GM18868 (cell line): ENCODE data around the gene MKLN1.
A peak's percentile ranks its signal among the peaks of the same experiment; 100 is the strongest.
"Not testable (repeated sequence)": the region's sequence is repeated elsewhere in the genome, so short reads cannot be mapped to it uniquely, and the experiment has no call there.

ENCODE experiments used
- ATAC-seq: cut with Tn5 transposase; IDR thresholded peaks from one replicate; pipeline ENCODE4 v1.9.1; 2021; ENCODE audit warnings: mild to moderate bottlenecking, moderate library complexity; ENCODE audit not compliant: unreplicated experiment

Gene MKLN1

GRCh38 chr7:131327626-131328376, at the start of gene MKLN1:
TSS of gene MKLN1 (plus strand) at chr7:131327876. CDS start at chr7:131327900, 24 bp downstream.
- peak; percentile 91 for ATAC-seq

DNA sequence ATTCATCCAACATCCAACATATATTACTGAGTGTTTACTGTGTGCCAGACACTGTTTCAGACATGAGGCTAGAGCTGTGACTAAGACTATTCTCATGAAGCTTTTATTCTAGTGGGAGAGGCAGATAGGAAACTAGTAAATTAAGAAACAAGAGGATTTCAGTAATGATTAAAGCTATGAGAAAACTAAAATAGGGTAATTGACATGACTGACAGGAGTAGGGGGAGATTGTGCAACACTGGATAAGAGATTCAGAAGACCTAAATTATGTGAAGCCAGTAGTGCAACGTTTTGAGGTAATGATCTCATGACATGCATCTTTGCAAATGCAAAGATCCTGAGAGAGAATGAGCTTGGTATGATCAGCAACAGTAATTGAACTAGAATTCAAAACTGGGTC, 48.6 kb upstream of the MKLN1 start:
- ATAC-seq: no peak

DNA sequence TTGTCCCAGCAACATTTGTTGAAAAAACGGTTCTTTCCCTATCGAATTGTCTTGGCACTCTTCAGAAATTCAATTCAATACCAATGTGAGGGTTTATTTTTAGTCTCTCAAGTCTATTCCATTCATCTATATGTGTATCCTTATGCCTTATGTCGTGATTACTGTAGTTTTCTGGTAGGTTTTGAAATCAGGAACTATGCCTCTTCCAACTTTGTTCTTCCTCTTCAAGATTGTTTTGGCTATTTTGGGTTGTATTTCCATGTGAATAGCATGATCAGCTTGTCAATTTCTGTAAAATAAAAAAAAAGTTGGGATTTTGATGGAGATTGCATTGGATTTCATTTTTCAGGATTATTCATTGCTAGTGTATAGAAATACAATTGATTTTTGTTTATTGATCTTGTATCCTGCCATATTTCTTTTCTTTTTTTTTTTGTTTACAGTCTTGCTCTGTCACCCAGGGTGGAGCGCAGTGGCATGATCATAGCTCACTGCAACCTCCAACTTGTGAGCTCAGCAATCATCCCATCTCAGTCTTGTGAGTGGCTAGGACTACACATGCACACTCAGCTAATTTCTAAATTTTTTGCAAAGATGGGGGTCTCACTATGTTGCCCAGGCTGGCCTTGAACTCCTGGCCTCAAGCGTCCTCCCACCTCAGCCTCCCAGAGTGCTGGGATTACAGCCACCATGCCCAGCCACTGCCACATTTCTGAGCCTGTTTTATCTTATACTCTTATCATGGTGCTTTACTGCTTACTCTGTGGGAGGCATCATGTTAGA, 46.2 kb upstream of the MKLN1 start:
- ATAC-seq: no peak

DNA sequence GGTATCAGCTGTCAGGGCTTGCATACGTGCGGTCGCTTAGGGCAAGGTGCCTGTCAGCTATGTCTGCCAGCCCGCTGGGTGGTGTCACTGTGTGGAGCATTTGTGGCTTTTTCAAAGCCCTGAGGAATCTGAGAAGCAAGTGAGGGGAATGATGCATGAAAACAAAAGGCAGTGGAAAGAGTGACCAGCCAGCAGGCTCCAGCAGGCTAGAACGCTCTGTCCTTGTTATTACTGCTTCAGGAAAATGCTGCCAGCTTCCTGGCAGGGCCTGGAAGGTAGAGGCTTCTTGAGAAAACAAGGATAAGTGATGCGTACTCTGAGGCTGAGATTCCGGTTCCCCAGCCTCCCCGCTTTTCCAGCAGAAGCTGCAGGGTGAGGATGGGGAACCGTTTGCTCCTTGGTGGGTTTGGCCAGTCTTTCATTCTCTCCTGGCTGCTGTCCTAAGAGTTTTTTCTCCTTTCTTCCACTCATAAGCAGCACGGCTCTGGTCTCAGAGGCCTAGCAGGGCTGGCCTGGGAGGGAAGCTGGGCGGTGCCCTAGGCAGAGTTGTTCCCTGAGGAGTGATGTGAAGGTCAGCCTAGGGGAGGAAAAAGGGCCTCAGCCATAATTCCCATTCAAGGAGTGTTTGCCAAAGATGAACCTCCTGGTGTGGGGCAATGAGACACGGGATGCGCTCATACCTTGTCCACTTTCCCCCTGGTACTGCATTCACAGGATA, 42.8 kb upstream of the MKLN1 start:
- no peak for ATAC-seq

GRCh38 chr7:131285556-131285955, 42.1 kb upstream of the MKLN1 start:
- no peak for ATAC-seq

DNA sequence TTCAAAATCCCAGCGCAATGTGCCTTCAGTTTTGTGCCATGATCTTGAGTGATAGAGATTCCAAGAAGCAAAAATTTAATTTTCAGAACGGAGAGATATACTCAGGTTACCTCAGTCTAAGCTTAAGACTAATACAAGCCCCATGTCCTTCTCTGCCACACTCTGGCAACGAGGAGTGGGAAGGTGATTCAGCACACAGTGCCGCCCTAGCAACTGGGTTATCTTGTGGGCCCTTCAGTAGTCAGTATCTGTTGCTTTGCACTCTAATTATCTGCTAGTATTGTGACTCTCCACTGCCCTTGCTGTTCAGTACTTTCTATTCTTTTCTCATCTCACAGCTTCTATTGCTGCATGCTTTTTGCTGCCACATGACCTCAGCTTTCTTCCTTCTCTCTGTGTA, 39.2 kb upstream of the MKLN1 start:
- no peak for ATAC-seq

- ATAC-seq: no peak
Measured at GRCh38 chr7:131289051-131289450, 38.6 kb upstream of the MKLN1 start.

GRCh38 chr7:131292141-131292905, 35.4 kb upstream of the MKLN1 start:
- ATAC-seq: no peak

DNA sequence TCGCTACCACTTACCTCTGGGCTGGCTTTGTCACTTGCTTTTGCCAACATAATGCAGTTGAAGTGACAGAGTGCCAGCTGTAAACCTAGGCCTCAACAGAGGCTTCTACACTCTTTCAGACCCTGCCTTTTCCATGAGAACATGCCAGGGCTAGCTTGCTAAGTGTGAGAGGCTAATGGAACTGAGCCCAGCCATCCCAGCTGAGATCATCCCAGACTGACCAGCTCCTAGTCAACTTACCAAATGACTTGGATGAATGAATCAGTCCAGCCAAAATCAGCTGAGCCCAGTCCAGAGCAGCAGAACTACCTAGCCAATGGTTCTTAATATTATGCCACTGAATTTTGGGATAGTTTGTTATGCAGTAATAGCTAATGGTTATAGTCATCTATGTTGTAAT, 34.7 kb upstream of the MKLN1 start:
- no peak for ATAC-seq

- no peak for ATAC-seq
Measured at GRCh38 chr7:131294553-131294952, 33.1 kb upstream of the MKLN1 start.

DNA sequence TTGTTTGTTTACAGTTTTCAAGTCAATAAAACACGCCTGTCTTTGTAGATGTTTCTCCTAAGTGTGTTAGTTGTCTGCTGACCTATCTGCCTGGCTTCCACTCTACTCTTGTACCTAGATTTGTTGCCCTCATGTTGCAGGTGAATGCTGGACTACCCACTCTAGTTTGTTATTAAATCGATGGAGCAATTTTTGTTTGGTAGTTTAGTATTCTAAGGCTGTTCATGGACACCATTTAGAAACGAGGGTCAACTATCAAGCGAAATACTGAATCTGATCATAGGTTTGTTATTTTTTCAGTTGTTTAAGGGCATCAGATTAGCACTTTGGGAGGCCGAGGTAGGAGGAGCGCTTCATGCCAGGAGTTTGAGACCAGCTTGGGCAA, 29.1 kb upstream of the MKLN1 start:
- ATAC-seq: no peak

GRCh38 chr7:131299074-131299473, 28.6 kb upstream of the MKLN1 start:
- ATAC-seq: no peak

- ATAC-seq: no peak
Measured at GRCh38 chr7:131300078-131300477, 27.6 kb upstream of the MKLN1 start.

GRCh38 chr7:131300572-131301466, 26.9 kb upstream of the MKLN1 start:
- ATAC-seq: no peak

GRCh38 chr7:131302446-131302845, 25.2 kb upstream of the MKLN1 start:
- ATAC-seq: no peak

- no peak for ATAC-seq
Measured at GRCh38 chr7:131302876-131303707, 24.6 kb upstream of the MKLN1 start.

GRCh38 chr7:131305152-131305551, 22.5 kb upstream of the MKLN1 start:
- no peak for ATAC-seq

- ATAC-seq: not testable (repeated sequence)
Measured at GRCh38 chr7:131306041-131306440, 21.6 kb upstream of the MKLN1 start.

DNA sequence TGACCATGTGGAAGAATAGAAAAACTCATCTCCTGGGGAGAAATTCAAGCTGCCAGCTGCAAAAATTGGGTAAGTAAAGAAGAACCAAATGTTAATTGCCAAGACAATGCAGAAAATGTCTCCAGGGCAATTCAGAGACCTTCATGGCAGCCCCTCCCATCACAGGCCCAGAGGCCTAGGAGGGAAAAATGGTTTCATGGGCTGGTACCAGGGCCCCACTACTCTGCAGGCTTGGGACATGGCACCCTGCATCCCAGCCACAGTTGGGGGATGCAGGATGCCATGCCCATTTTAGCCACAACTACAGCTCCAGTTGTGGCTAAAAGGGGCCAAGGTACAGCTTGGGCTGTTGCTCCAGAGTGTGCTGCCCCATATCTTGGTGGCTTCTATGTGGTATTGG, 20.9 kb upstream of the MKLN1 start:
- ATAC-seq: no peak
